OCI-LY7 (cell line): ENCODE measurements around the gene TESK1. TPM values are rescaled to one million over a fixed set of nuclear protein-coding genes. Genes with fewer than 3 reads are reported as not detected.

Source experiments
- BruUV-seq: library from RNA; stranded (reverse); fragments of 400-500 nt; replicated peaks from 2 replicates; lab custom pipeline; 2021; lab: Mats Ljungman, UMichigan
- CTCF ChIA-PET: fragments of 300-600 bp; sonication (Branson Sonifier 250); formaldehyde crosslinking; loops from one replicate; lab custom pipeline; 2022; ENCODE audit warnings: antibody characterized with exemption; ENCODE audit not compliant: unreplicated experiment; lab: Charles Lee
- POLR2A ChIA-PET: fragments of 300-600 bp; sonication (Branson Sonifier 250); formaldehyde crosslinking; loops from one replicate; lab custom pipeline; 2022; ENCODE audit warnings: antibody characterized with exemption; lab: Charles Lee
- DNase-seq: peaks from one replicate; pipeline ENCODE4 v3.0.0-alpha.2; 2015; ENCODE audit warnings: low spot score
- H2AFZ ChIP-seq: fragments of 200-600 bp; sonication (generic), shearing (Covaris generic); 2 replicates; pipeline ENCODE4 v1.6.1; 2014; ENCODE audit warnings: mild to moderate bottlenecking, antibody characterized with exemption, low read length, moderate library complexity
- H3K27ac ChIP-seq: fragments of 200-600 bp; sonication (generic); 2 replicates; pipeline ENCODE4 v1.5.1; 2014; ENCODE audit warnings: mixed run types, low read depth, mild to moderate bottlenecking, moderate library complexity, low read length, inconsistent platforms; ENCODE audit not compliant: poor library complexity, severe bottlenecking
- H3K36me3 ChIP-seq: fragments of 200-600 bp; sonication (generic); 2 replicates; pipeline ENCODE4 v1.6.1; 2014; ENCODE audit warnings: mild to moderate bottlenecking, antibody characterized with exemption, low read length, moderate library complexity, mixed read lengths; ENCODE audit not compliant: insufficient read depth
- H3K4me1 ChIP-seq: fragments of 200-600 bp; sonication (generic); 2 replicates; pipeline ENCODE4 v1.5.1; 2014; ENCODE audit warnings: mild to moderate bottlenecking, low read length; ENCODE audit not compliant: insufficient read depth, poor library complexity, severe bottlenecking
- H3K4me2 ChIP-seq: fragments of 200-600 bp; sonication (generic); 2 replicates; pipeline ENCODE4 v1.6.1; 2014; ENCODE audit warnings: mild to moderate bottlenecking, low read length
- H3K4me3 ChIP-seq: fragments of 200-600 bp; sonication (generic); 2 replicates; pipeline ENCODE4 v1.5.1; 2014; ENCODE audit warnings: mild to moderate bottlenecking, low read depth, low read length; ENCODE audit not compliant: poor library complexity, severe bottlenecking
- H3K79me2 ChIP-seq: fragments of 200-600 bp; sonication (generic); 2 replicates; pipeline ENCODE4 v1.6.1; 2016; ENCODE audit warnings: low read depth, mild to moderate bottlenecking, low read length, moderate library complexity, mixed read lengths; ENCODE audit not compliant: insufficient read depth
- H3K9me2 ChIP-seq: fragments of 200-600 bp; sonication (generic); 2 replicates; pipeline ENCODE4 v1.6.1; 2016; ENCODE audit warnings: mild to moderate bottlenecking, low read length, mixed read lengths; ENCODE audit not compliant: insufficient read depth
- H3K9me3 ChIP-seq: fragments of 200-600 bp; sonication (generic); 2 replicates; pipeline ENCODE4 v1.6.1; 2014; ENCODE audit warnings: mild to moderate bottlenecking, mixed run types, low read length, mixed read lengths
- H4K20me1 ChIP-seq: fragments of 200-600 bp; sonication (generic); 2 replicates; pipeline ENCODE4 v1.6.1; 2014; ENCODE audit warnings: mild to moderate bottlenecking, antibody characterized with exemption, low read length, moderate library complexity, mixed read lengths; ENCODE audit not compliant: insufficient read depth
- CTCF ChIP-seq: fragments of 200-600 bp; sonication (generic); conservative IDR thresholded peaks from 2 replicates; pipeline ENCODE4 v1.5.1; 2014; ENCODE audit warnings: mild to moderate bottlenecking, antibody characterized with exemption, low read length, moderate library complexity, mixed read lengths
- EZH2phosphoT487 ChIP-seq: fragments of 200-600 bp; sonication (generic); IDR thresholded peaks from 2 replicates; pipeline ENCODE4 v1.6.1; 2018; ENCODE audit warnings: low read depth, borderline replicate concordance, mild to moderate bottlenecking, mixed run types, antibody characterized with exemption, low read length, moderate library complexity, mixed read lengths
- intact Hi-C: fragments of 100-400 bp; cut with micrococcal nuclease; formaldehyde crosslinking; loops from one replicate; pipeline ENCODE4 v1.10.0; 2022; ENCODE audit not compliant: unreplicated experiment
- total RNA-seq, 2 experiments: library from RNA; depleted of rRNA in 1 of 2; stranded (reverse); fragments of >200 nt in 1 of 2; shearing (Covaris generic) in 1 of 2; gene quantifications; 2 replicates each; pipeline ENCODE4 v1.2.3, GENCODE V29; 2014 to 2022

The TESK1 gene
- total RNA-seq, 2 experiments from 2014 or later = 15.0 to 42.2 TPM

GRCh38 chr9:35652829-35653209, 47.8 kb downstream of the TESK1 start:
- no peak for DNase-seq
- intact Hi-C loops = no loop called here
- no peak overlapping the region for H3K4me3 ChIP-seq
- H3K79me2 ChIP-seq = peaks cover 31% of the 10 kb centered on the region; the same call in 1 of the 2 replicates
- H3K9me3 ChIP-seq = no peaks in the 10 kb centered on the region
- CTCF ChIA-PET = no interaction called here
- POLR2A ChIA-PET = interaction anchor here (0.8 to 1.2 kb wide), 2 partner anchors 12 to 18 kb away, joined by 3 read pairs; partner anchors contain the start of gene ARHGEF39
- H4K20me1 ChIP-seq = no peaks in the 10 kb centered on the region
- peaks cover 23% of the 10 kb centered on the region for H3K36me3 ChIP-seq
- no peak overlapping the region for H3K4me2 ChIP-seq
- no peak overlapping the region; the same call in 1 of the 2 replicates for H2AFZ ChIP-seq
- no peak overlapping the region for H3K27ac ChIP-seq
- no peak for TF ChIP-seq EZH2phosphoT487
- no peak for TF ChIP-seq CTCF
- no peaks in the 10 kb centered on the region for H3K9me2 ChIP-seq
- H3K4me1 ChIP-seq = peaks cover 56% of the 10 kb centered on the region
- no TSS peak for BruUV-seq

GRCh38 chr9:35653611-35654010, 48.5 kb downstream of the TESK1 start:
- Histone ChIP-seq H3K4me2 (no peak overlapping the region), H3K79me2 (peaks cover 31% of the 10 kb centered on the region; the same call in 1 of the 2 replicates), H3K4me1 (peaks cover 50% of the 10 kb centered on the region), H3K27ac (no peak overlapping the region), H3K9me3 (no peaks in the 10 kb centered on the region), H4K20me1 (no peaks in the 10 kb centered on the region), H3K4me3 (no peak overlapping the region), H3K36me3 (peaks cover 16% of the 10 kb centered on the region), H2AFZ (no peak overlapping the region; the same call in 1 of the 2 replicates), H3K9me2 (no peaks in the 10 kb centered on the region)
- intact Hi-C loops = no loop called here
- no peak for DNase-seq
- ChIA-PET POLR2A (interaction anchor here (0.6 to 1.2 kb wide), 6 partner anchors 11 to 90 kb away, joined by 3 to 5 read pairs (median 3); partner anchors contain the start of gene ARHGEF39), CTCF (no interaction called here)
- TF ChIP-seq CTCF (no peak), EZH2phosphoT487 (no peak)
- BruUV-seq = no TSS peak

- Histone ChIP-seq H3K4me3 (no peak overlapping the region), H4K20me1 (0 out of 2 replicates have a peak, but pooled peaks cover 5% of the 10 kb centered on the region), H3K79me2 (peaks cover 18% of the 10 kb centered on the region; the same call in 1 of the 2 replicates), H3K4me1 (peaks cover 64% of the 10 kb centered on the region), H3K9me3 (no peaks in the 10 kb centered on the region), H2AFZ (no peak overlapping the region), H3K4me2 (no peak overlapping the region), H3K36me3 (peaks cover 15% of the 10 kb centered on the region), H3K27ac (no peak overlapping the region), H3K9me2 (no peaks in the 10 kb centered on the region)
- POLR2A ChIA-PET = interaction anchor here (0.9 to 3.9 kb wide), 7 partner anchors 9 to 92 kb away, joined by 3 to 47 read pairs (median 5); no protein-coding TSS in a partner anchor
- no TSS peak for BruUV-seq
- no peak for DNase-seq
- CTCF ChIA-PET = interaction anchor here (1.9 to 2.0 kb wide), 2 partner anchors 9 to 53 kb away, joined by 4 to 15 read pairs; no protein-coding TSS in a partner anchor
- intact Hi-C loops = loop anchor here (2.0 to 5.0 kb wide), 2 partner anchors 158 to 171 kb away; partner anchors contain the start of genes FAM221B, HINT2 and TMEM8B
- no peak for TF ChIP-seq EZH2phosphoT487
- no peak for TF ChIP-seq CTCF
Observed at GRCh38 chr9:35656348-35656747, 51.3 kb downstream of the TESK1 start.
